H1 (cell line): ENCODE data around the gene RERE. TPM values are rescaled to one million over a fixed set of nuclear protein-coding genes. Genes with fewer than 3 reads are reported as not detected.

Experiments
- CTCF ChIA-PET: fragments of 300-600 bp; sonication (Branson Sonifier 250); formaldehyde crosslinking; loops from one replicate; lab custom pipeline; 2021; ENCODE audit not compliant: partially characterized antibody; lab: Charles Lee
- POLR2A ChIA-PET: fragments of 300-600 bp; sonication (Branson Sonifier 250); formaldehyde crosslinking; loops from one replicate; lab custom pipeline; 2021; ENCODE audit warnings: inconsistent platforms; ENCODE audit not compliant: partially characterized antibody; lab: Charles Lee
- DNase-seq, 2 experiments: peaks; one replicate each; pipeline versions ENCODE4 v3.0.0 to v3.0.0-alpha.2; 2010 to 2022; ENCODE audit warnings: low spot score in 2 of 2, low read depth in 1 of 2, mixed read lengths in 1 of 2
- FAIRE-seq: peaks from 2 replicates; lab custom pipeline; 2011; peaks lifted over from hg19 to GRCh38; lab: Jason Lieb, UNC
- H2AFZ ChIP-seq: 2 replicates; pipeline ENCODE4 v1.8.1; 2012; ENCODE audit warnings: low read length, inconsistent platforms
- H2AK5ac ChIP-seq: 2 replicates; pipeline ENCODE4 v1.6.1; 2013; ENCODE audit warnings: low read depth, low read length
- H2BK120ac ChIP-seq: replicated peaks from 2 replicates; pipeline ENCODE3; 2013; ENCODE audit warnings: low read depth, low read length, inconsistent platforms
- H2BK12ac ChIP-seq: 2 replicates; pipeline ENCODE4 v1.6.1; 2013; ENCODE audit warnings: low read depth, low read length
- H2BK15ac ChIP-seq: 2 replicates; pipeline ENCODE4 v1.6.1; 2013; ENCODE audit warnings: low read length
- H2BK20ac ChIP-seq: 2 replicates; pipeline ENCODE4 v1.6.1; 2013; ENCODE audit warnings: low read length
- H2BK5ac ChIP-seq: 2 replicates; pipeline ENCODE4 v1.6.1; 2013; ENCODE audit warnings: low read depth, low read length
- H3K14ac ChIP-seq: 2 replicates; pipeline ENCODE4 v1.6.1; 2013; ENCODE audit warnings: inconsistent platforms; ENCODE audit not compliant: insufficient read length
- H3K18ac ChIP-seq: 2 replicates; pipeline ENCODE4 v1.6.1; 2013; ENCODE audit warnings: low read length; ENCODE audit errors: extremely low read depth
- H3K23ac ChIP-seq: 2 replicates; pipeline ENCODE4 v1.6.1; 2013; ENCODE audit warnings: inconsistent platforms; ENCODE audit not compliant: insufficient read length
- H3K23me2 ChIP-seq: 2 replicates; pipeline ENCODE4 v1.6.1; 2013; ENCODE audit warnings: low read depth, low read length
- H3K27ac ChIP-seq: 2 replicates; pipeline ENCODE4 v1.6.1; 2011; ENCODE audit warnings: low read depth, low read length, inconsistent platforms
- H3K27me3 ChIP-seq, 4 experiments: replicated peaks in 1 of 4; 1 replicate in 1 of 4; 2 replicates in 3 of 4; pipeline versions ENCODE4 v1.6.1 to v1.8.1; 2011 to 2013; ENCODE audit warnings: low read length in 3 of 4, mild to moderate bottlenecking in 3 of 4, inconsistent platforms in 2 of 4, mixed read lengths in 2 of 4, moderate library complexity in 1 of 4; ENCODE audit not compliant: control insufficient read depth in 3 of 4, insufficient read depth in 3 of 4; ENCODE audit errors: extremely low read depth in 1 of 4
- H3K36me3 ChIP-seq, 4 experiments: 2 replicates each; pipeline versions ENCODE4 v1.6.1 to v1.8.1; 2011 to 2013; ENCODE audit warnings: mild to moderate bottlenecking in 4 of 4, low read length in 3 of 4, moderate library complexity in 2 of 4, control low read depth in 1 of 4, inconsistent platforms in 1 of 4; ENCODE audit not compliant: insufficient read depth in 4 of 4, control insufficient read depth in 2 of 4
- H3K4ac ChIP-seq: replicated peaks from 2 replicates; pipeline ENCODE3; 2013; ENCODE audit warnings: low read length, low read depth, mixed read lengths, inconsistent platforms; ENCODE audit not compliant: insufficient read length
- H3K4me1 ChIP-seq, 4 experiments: replicated peaks in 1 of 4; 1 replicate in 1 of 4; 2 replicates in 3 of 4; pipeline versions ENCODE4 v1.6.1 to v1.8.1; 2011 to 2013; ENCODE audit warnings: low read length in 3 of 4, inconsistent platforms in 2 of 4, mixed read lengths in 1 of 4; ENCODE audit not compliant: insufficient read depth in 4 of 4, control insufficient read depth in 3 of 4
- H3K4me2 ChIP-seq, 2 experiments: 2 replicates each; pipeline versions ENCODE4 v1.6.1 to v1.8.1; 2011 to 2013; ENCODE audit warnings: low read depth in 2 of 2, low read length in 2 of 2, control low read depth in 1 of 2, inconsistent platforms in 1 of 2, mild to moderate bottlenecking in 1 of 2; ENCODE audit not compliant: insufficient read depth in 1 of 2
- H3K4me3 ChIP-seq, 4 experiments: fragments of 200-600, 300-600 bp in 1 of 4; sonication (generic), shearing (Covaris generic), sonication (Bioruptor Twin) in 1 of 4; 2 replicates each; pipeline versions ENCODE4 v1.5.1 to v1.8.1; 2011 to 2016; ENCODE audit warnings: low read length in 4 of 4, low read depth in 3 of 4, control low read depth in 2 of 4, inconsistent platforms in 2 of 4, mild to moderate bottlenecking in 2 of 4, mixed read lengths in 1 of 4, moderate library complexity in 1 of 4; ENCODE audit not compliant: insufficient read depth in 2 of 4; ENCODE audit errors: extremely low read depth in 1 of 4
- H3K56ac ChIP-seq: replicated peaks from 2 replicates; pipeline ENCODE3; 2013; ENCODE audit warnings: low read depth, mild to moderate bottlenecking, mixed read lengths, low read length, inconsistent platforms; ENCODE audit not compliant: insufficient read length
- H3K79me1 ChIP-seq: 2 replicates; pipeline ENCODE4 v1.6.1; 2013; ENCODE audit warnings: low read depth, low read length, control low read depth
- H3K79me2 ChIP-seq, 2 experiments: 2 replicates each; pipeline versions ENCODE4 v1.6.1 to v1.8.1; 2012 to 2013; ENCODE audit warnings: low read length in 2 of 2, mild to moderate bottlenecking in 2 of 2, inconsistent platforms in 1 of 2; ENCODE audit not compliant: insufficient read depth in 2 of 2, control insufficient read depth in 1 of 2
- H3K9ac ChIP-seq, 4 experiments: replicated peaks in 1 of 4; 1 replicate in 1 of 4; 2 replicates in 3 of 4; pipeline versions ENCODE4 v1.6.1 to v1.8.1; 2011 to 2013; ENCODE audit warnings: low read depth in 3 of 4, low read length in 3 of 4, control low read depth in 2 of 4, mild to moderate bottlenecking in 2 of 4, moderate library complexity in 2 of 4, inconsistent platforms in 1 of 4; ENCODE audit errors: extremely low read depth in 1 of 4
- H3K9me3 ChIP-seq, 2 experiments: 2 replicates each; pipeline versions ENCODE4 v1.6.1 to v1.8.1; 2012 to 2013; ENCODE audit warnings: mild to moderate bottlenecking in 2 of 2, moderate library complexity in 2 of 2, control low read depth in 1 of 2, inconsistent platforms in 1 of 2, low read depth in 1 of 2, low read length in 1 of 2, mixed read lengths in 1 of 2; ENCODE audit not compliant: insufficient read depth in 2 of 2
- H4K20me1 ChIP-seq, 2 experiments: replicated peaks in 1 of 2; 2 replicates each; pipeline versions ENCODE3 to v1.8.1; 2011 to 2013; ENCODE audit warnings: inconsistent platforms in 2 of 2, low read length in 2 of 2, mild to moderate bottlenecking in 1 of 2; ENCODE audit not compliant: insufficient read depth in 2 of 2, control insufficient read depth in 1 of 2
- H4K5ac ChIP-seq: 2 replicates; pipeline ENCODE4 v1.6.1; 2013; ENCODE audit warnings: low read length, low read depth, mixed read lengths, inconsistent platforms; ENCODE audit not compliant: insufficient read length
- H4K8ac ChIP-seq: 2 replicates; pipeline ENCODE4 v1.8.0; 2013; ENCODE audit warnings: mild to moderate bottlenecking, moderate library complexity, low read length, inconsistent platforms; ENCODE audit not compliant: insufficient read depth; ENCODE audit errors: extremely low read depth
- H4K91ac ChIP-seq: replicated peaks from 2 replicates; pipeline ENCODE3; 2013; ENCODE audit warnings: low read length, mixed read lengths, inconsistent platforms; ENCODE audit not compliant: insufficient read length
- BRCA1 ChIP-seq: IDR thresholded peaks from 2 replicates; pipeline ENCODE4 v1.6.1; 2012; ENCODE audit warnings: low read depth, low read length, improper control_type of control experiment
- POLR2AphosphoS5 ChIP-seq: IDR thresholded peaks from 2 replicates; pipeline ENCODE4 v1.6.1; 2011; ENCODE audit warnings: low read depth, low read length
- WGBS, 2 experiments: shearing (Covaris generic) in 1 of 2; methylation state at CpG; one replicate each; pipeline versions ENCODE4 v1.1.6 to v1.1.7; 2013 to 2015; ENCODE audit warnings: low lambda C conversion rate in 2 of 2, mixed read lengths in 2 of 2, inconsistent platforms in 1 of 2, low coverage in 1 of 2, missing lambda C conversion rate in 1 of 2; ENCODE audit not compliant: insufficient replicate concordance in 2 of 2, insufficient coverage in 1 of 2, insufficient read length in 1 of 2; ENCODE audit errors: extremely low coverage in 1 of 2, missing lambda C conversion rate in 1 of 2; 5-methylcytosine and 5-hydroxymethylcytosine counted together
- polyA plus RNA-seq, 7 experiments: library from polyadenylated mRNA; depleted of rRNA in 3 of 7; stranded (reverse) in 5 of 7; unstranded in 2 of 7; fragments of >200 nt in 5 of 7; fragments of 200-250 nt in 2 of 7; gene quantifications; 1 replicate in 5 of 7; 2 replicates in 1 of 7; 4 replicates in 1 of 7; pipeline versions ENCODE4 v1.2.1 to v1.2.3, GENCODE V29; 2011 to 2013; ENCODE audit warnings: missing spikeins in 2 of 7, mixed read lengths in 2 of 7
- total RNA-seq: library from RNA; stranded (reverse); fragmentation: NEBNext Ultra II Directional; extraction: Animal tissue kit (Norgen Biotek cat#: 25700); gene quantifications from 2 replicates; pipeline ENCODE4 v1.2.1, GENCODE V29; 2021

The RERE gene
- total and polyA plus RNA-seq, 2 of the 8 experiments (the other 6 are each of a cell fraction or from before 2014, with no cell fraction given), result 15.3 to 142 TPM

- H3K4me2 ChIP-seq, result peak overlapping the region; percentile 29 to 41; a peak in 2 of 4 replicates
- no peaks in the 10 kb centered on the region for H3K36me3 ChIP-seq
- no peak overlapping the region for H4K5ac ChIP-seq
- TF ChIP-seq BRCA1 (no peak), POLR2AphosphoS5 (0 out of 2 replicates have a peak, but pooled peaks have one; percentile 21)
- no peak overlapping the region for H2BK20ac ChIP-seq
- no peak for FAIRE-seq
- H3K4me1 ChIP-seq, result peaks cover 30 to 46% (median 41%) of the 10 kb centered on the region in 4 experiments
- no peak overlapping the region for H2BK120ac ChIP-seq
- H3K18ac ChIP-seq, result no peak overlapping the region
- H2BK12ac ChIP-seq, result no peak overlapping the region
- H2BK5ac ChIP-seq, result peak overlapping the region; percentile 31; the same call in 1 of the 2 replicates
- H4K91ac ChIP-seq, result no peak overlapping the region
- no peak overlapping the region for H3K4me3 ChIP-seq
- H3K23me2 ChIP-seq, result no peaks in the 10 kb centered on the region
- POLR2A ChIA-PET, result interaction anchor here (0.5 to 1.7 kb wide), 8 partner anchors 19 to 589 kb away, joined by 3 to 5 read pairs (median 4); no protein-coding TSS in a partner anchor
- H3K79me1 ChIP-seq, result peaks cover 17% of the 10 kb centered on the region
- peak overlapping the region; percentile 22 for H3K27ac ChIP-seq
- no peak overlapping the region for H2BK15ac ChIP-seq
- no peak overlapping the region for H3K56ac ChIP-seq
- no peak overlapping the region for H3K9ac ChIP-seq
- peaks cover 0 to 71% of the 10 kb centered on the region in 2 experiments; a peak in 3 of 4 replicates for H3K79me2 ChIP-seq
- no peaks in the 10 kb centered on the region for H3K9me3 ChIP-seq
- CTCF ChIA-PET, result interaction anchor here (0.8 to 4.8 kb wide), 15 partner anchors 9 to 299 kb away, joined by 3 to 32 read pairs (median 4); no protein-coding TSS in a partner anchor
- no peak for DNase-seq
- H4K20me1 ChIP-seq, result peaks cover 5 to 10% of the 10 kb centered on the region in 2 experiments
- no peak overlapping the region for H3K4ac ChIP-seq
- H3K14ac ChIP-seq, result no peak overlapping the region
- H2AK5ac ChIP-seq, result no peak overlapping the region
- 68% methylated on average over 9 of the region's 9 CpGs; no CpG with 5 or more reads in 1 of the 2 experiments for WGBS, 2 experiments
- H3K27me3 ChIP-seq, result no peaks in the 10 kb centered on the region
- no peak overlapping the region; the same call in 1 of the 2 replicates for H4K8ac ChIP-seq
- H3K23ac ChIP-seq, result no peak overlapping the region
- no peak overlapping the region for H2AFZ ChIP-seq
Measured at GRCh38 chr1:8371372-8371991, 446.0 kb downstream of the RERE start.
